ENCODE results near the gene IGF2BP2.

Gene IGF2BP2

GRCh38 chr3:185613016-185613415 lies 211.8 kb downstream of the IGF2BP2 start:
- DNase-seq (ENCODE audit: low read depth): no peak
- TF ChIP-seq, protein P1, sequence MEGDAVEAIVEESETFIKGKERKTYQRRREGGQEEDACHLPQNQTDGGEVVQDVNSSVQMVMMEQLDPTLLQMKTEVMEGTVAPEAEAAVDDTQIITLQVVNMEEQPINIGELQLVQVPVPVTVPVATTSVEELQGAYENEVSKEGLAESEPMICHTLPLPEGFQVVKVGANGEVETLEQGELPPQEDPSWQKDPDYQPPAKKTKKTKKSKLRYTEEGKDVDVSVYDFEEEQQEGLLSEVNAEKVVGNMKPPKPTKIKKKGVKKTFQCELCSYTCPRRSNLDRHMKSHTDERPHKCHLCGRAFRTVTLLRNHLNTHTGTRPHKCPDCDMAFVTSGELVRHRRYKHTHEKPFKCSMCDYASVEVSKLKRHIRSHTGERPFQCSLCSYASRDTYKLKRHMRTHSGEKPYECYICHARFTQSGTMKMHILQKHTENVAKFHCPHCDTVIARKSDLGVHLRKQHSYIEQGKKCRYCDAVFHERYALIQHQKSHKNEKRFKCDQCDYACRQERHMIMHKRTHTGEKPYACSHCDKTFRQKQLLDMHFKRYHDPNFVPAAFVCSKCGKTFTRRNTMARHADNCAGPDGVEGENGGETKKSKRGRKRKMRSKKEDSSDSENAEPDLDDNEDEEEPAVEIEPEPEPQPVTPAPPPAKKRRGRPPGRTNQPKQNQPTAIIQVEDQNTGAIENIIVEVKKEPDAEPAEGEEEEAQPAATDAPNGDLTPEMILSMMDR (IDR thresholded peaks at IDR 0.05; ENCODE audit: insufficient read depth, low read depth, low read length, missing control alignments): no peak
- no peak overlapping the region for H3K4me3 ChIP-seq (ENCODE audit: low read depth, low read length)

GRCh38 chr3:185606196-185606595 lies 218.6 kb downstream of the IGF2BP2 start:
- H3K4me3 ChIP-seq (ENCODE audit: low read depth, low read length): no peak overlapping the region
- no peak for DNase-seq (ENCODE audit: low read depth)
- TF ChIP-seq, protein P1 (IDR thresholded peaks at IDR 0.05; ENCODE audit: insufficient read depth, low read depth, low read length, missing control alignments): no peak

- TF ChIP-seq, protein P1 (IDR thresholded peaks at IDR 0.05; ENCODE audit: insufficient read depth, low read depth, low read length, missing control alignments): no peak
- no peak overlapping the region for H3K4me3 ChIP-seq (ENCODE audit: low read depth, low read length)
- DNase-seq (ENCODE audit: low read depth): no peak
Observed at GRCh38 chr3:185605566-185605965, 219.3 kb downstream of the IGF2BP2 start.

GRCh38 chr3:185595526-185595925 lies 229.3 kb downstream of the IGF2BP2 start:
- TF ChIP-seq, protein P1 (IDR thresholded peaks at IDR 0.05; ENCODE audit: insufficient read depth, low read depth, low read length, missing control alignments): no peak
- DNase-seq (ENCODE audit: low read depth): peak; percentile 34
- no peak overlapping the region for H3K4me3 ChIP-seq (ENCODE audit: low read depth, low read length)

DNA sequence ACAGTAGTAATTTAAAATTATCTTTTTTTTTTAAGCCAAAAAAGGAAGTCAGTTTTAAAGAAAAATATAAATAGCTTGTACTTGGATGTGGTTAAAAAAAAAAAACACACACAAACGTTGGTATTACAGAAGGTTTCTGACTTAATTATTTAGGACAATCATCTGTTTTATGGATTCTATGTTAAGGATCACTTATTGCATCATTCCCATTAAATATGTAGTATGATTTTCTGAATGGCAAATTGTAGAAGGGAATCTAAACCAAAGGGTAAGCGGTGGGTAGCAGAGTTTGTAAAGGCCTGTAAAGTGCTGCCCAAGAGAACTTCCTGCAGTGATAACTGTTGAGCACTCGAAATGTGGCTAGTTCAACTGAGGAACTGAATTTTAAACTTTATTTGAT lies 230.8 kb downstream of the IGF2BP2 start:
- H3K4me3 ChIP-seq (ENCODE audit: low read depth, low read length): no peak overlapping the region
- no peak for DNase-seq (ENCODE audit: low read depth)

More for the DNA sequence above, 230.8 kb downstream of the IGF2BP2 start:
- TF ChIP-seq, protein P1 (IDR thresholded peaks at IDR 0.05; ENCODE audit: insufficient read depth, low read depth, low read length, missing control alignments): no peak
